Spleen (tissue), 7 donors: Measurements from ENCODE around the gene MPP1.

Experiments
- CTCF ChIP-seq, 11 experiments: fragments of 200-600 bp in 7 of 11; fragments of 450-650 bp in 4 of 11; sonication (generic) in 4 of 11; IDR thresholded peaks in 8 of 11; conservative IDR thresholded peaks in 3 of 11; 1 replicate in 7 of 11; 2 replicates in 4 of 11; pipeline versions ENCODE4 v1.4.0 to v1.8.0; 2016 to 2021; ENCODE audit warnings: antibody characterized with exemption in 11 of 11, inconsistent platforms in 4 of 11, mild to moderate bottlenecking in 1 of 11
- POLR2A ChIP-seq, 3 donors: fragments of 450-650 bp; IDR thresholded peaks; one replicate each; pipeline ENCODE4 v1.5.1; 2017; ENCODE audit warnings: antibody characterized with exemption in 3 of 3, mild to moderate bottlenecking in 1 of 3
- POLR2AphosphoS5 ChIP-seq, 3 donors: sonication (generic); formaldehyde crosslinking; IDR thresholded peaks; one replicate each; pipeline ENCODE4 v1.5.1; 2017; ENCODE audit warnings: antibody characterized with exemption in 3 of 3
- donor health status: DM: no; HTN: no; CAD: no; lungs with moderate emphysema.
- donor health status: DM: no; HTN: no; CAD: no.
- donor health status: DM: no; HTN: no; CAD: no.

- no peak for TF ChIP-seq CTCF (IDR thresholded peaks at IDR 0.05 in 8 of 11, conservative IDR thresholded peaks at IDR 0.05 in 3 of 11)
- no peak for TF ChIP-seq POLR2A (IDR thresholded peaks at IDR 0.05)
- TF ChIP-seq POLR2AphosphoS5 (IDR thresholded peaks at IDR 0.05) = no peak
Measured at GRCh38 chrX:154806837-154807501, 1.7 kb upstream of the MPP1 start.
